ENCODE results near the gene PQBP1. TPM values are rescaled to one million over a fixed set of nuclear protein-coding genes. Genes with fewer than 3 reads are reported as not detected.

PQBP1 gene
- total RNA-seq, 1 donor from 2014 or later: 120 TPM

GRCh38 chrX:48938721-48939425 is 41.1 kb downstream of the PQBP1 start:
- Mint-ChIP-seq H3K27ac (ENCODE audit: unreplicated experiment) (no peak overlapping the region), H3K36me3 (ENCODE audit: unreplicated experiment) (no peaks in the 10 kb centered on the region), H3K27me3 (ENCODE audit: unreplicated experiment) (no peaks in the 10 kb centered on the region), H3K9me3 (ENCODE audit: unreplicated experiment) (no peaks in the 10 kb centered on the region), H3K4me1 (ENCODE audit: low read depth, unreplicated experiment) (peaks cover 11% of the 10 kb centered on the region), H3K4me3 (ENCODE audit: unreplicated experiment) (no peak overlapping the region)
- TF ChIP-seq, protein P1, sequence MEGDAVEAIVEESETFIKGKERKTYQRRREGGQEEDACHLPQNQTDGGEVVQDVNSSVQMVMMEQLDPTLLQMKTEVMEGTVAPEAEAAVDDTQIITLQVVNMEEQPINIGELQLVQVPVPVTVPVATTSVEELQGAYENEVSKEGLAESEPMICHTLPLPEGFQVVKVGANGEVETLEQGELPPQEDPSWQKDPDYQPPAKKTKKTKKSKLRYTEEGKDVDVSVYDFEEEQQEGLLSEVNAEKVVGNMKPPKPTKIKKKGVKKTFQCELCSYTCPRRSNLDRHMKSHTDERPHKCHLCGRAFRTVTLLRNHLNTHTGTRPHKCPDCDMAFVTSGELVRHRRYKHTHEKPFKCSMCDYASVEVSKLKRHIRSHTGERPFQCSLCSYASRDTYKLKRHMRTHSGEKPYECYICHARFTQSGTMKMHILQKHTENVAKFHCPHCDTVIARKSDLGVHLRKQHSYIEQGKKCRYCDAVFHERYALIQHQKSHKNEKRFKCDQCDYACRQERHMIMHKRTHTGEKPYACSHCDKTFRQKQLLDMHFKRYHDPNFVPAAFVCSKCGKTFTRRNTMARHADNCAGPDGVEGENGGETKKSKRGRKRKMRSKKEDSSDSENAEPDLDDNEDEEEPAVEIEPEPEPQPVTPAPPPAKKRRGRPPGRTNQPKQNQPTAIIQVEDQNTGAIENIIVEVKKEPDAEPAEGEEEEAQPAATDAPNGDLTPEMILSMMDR (IDR thresholded peaks at IDR 0.05; ENCODE audit: partially characterized antibody, unreplicated experiment): no peak
- no peak for DNase-seq

- H3K4me3 Mint-ChIP-seq (ENCODE audit: unreplicated experiment): no peak overlapping the region
- H3K9me3 Mint-ChIP-seq (ENCODE audit: unreplicated experiment): no peaks in the 10 kb centered on the region
- peaks cover 11% of the 10 kb centered on the region for H3K4me1 Mint-ChIP-seq (ENCODE audit: low read depth, unreplicated experiment)
- no peak overlapping the region for H3K27ac Mint-ChIP-seq (ENCODE audit: unreplicated experiment)
- H3K27me3 Mint-ChIP-seq (ENCODE audit: unreplicated experiment): no peaks in the 10 kb centered on the region
- TF ChIP-seq, protein P1 (IDR thresholded peaks at IDR 0.05; ENCODE audit: partially characterized antibody, unreplicated experiment): no peak
- no peaks in the 10 kb centered on the region for H3K36me3 Mint-ChIP-seq (ENCODE audit: unreplicated experiment)
- DNase-seq: no peak
Observed at GRCh38 chrX:48939524-48940228, 41.9 kb downstream of the PQBP1 start.

- Mint-ChIP-seq H3K27me3 (ENCODE audit: unreplicated experiment) (no peaks in the 10 kb centered on the region), H3K4me3 (ENCODE audit: unreplicated experiment) (no peak overlapping the region), H3K9me3 (ENCODE audit: unreplicated experiment) (no peaks in the 10 kb centered on the region), H3K36me3 (ENCODE audit: unreplicated experiment) (no peaks in the 10 kb centered on the region), H3K27ac (ENCODE audit: unreplicated experiment) (no peak overlapping the region), H3K4me1 (ENCODE audit: low read depth, unreplicated experiment) (peaks cover 11% of the 10 kb centered on the region)
- TF ChIP-seq, protein P1 (IDR thresholded peaks at IDR 0.05; ENCODE audit: partially characterized antibody, unreplicated experiment): no peak
- no peak for DNase-seq
Observed at GRCh38 chrX:48940404-48940955, 42.8 kb downstream of the PQBP1 start.

DNA sequence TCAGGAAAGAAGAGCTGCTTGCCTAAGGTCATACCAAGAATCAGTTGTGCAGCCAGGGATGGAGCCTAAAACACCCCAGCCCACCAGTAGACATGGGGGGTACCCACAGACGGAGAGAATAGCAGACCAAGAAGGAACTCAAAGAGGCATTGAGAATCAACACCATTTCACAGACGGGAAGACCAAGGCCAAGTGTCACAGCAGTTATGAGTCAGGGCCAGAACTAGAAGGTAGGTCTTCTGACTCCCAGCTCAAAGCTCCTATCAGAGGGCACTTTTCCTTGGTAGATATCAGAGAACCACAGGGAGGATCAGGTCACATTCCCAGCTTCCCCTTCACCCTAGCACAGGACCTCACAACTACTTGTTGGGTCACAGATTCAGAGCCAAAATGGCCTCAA is 45.2 kb downstream of the PQBP1 start:
- peak overlapping the region; percentile 43 for H3K27ac Mint-ChIP-seq (ENCODE audit: unreplicated experiment)
- no peak overlapping the region for H3K4me3 Mint-ChIP-seq (ENCODE audit: unreplicated experiment)
- no peaks in the 10 kb centered on the region for H3K36me3 Mint-ChIP-seq (ENCODE audit: unreplicated experiment)
- no peak for DNase-seq
- no peaks in the 10 kb centered on the region for H3K9me3 Mint-ChIP-seq (ENCODE audit: unreplicated experiment)
- peaks cover 9% of the 10 kb centered on the region for H3K4me1 Mint-ChIP-seq (ENCODE audit: low read depth, unreplicated experiment)
- H3K27me3 Mint-ChIP-seq (ENCODE audit: unreplicated experiment): no peaks in the 10 kb centered on the region
- TF ChIP-seq, protein P1 (IDR thresholded peaks at IDR 0.05; ENCODE audit: partially characterized antibody, unreplicated experiment): no peak

Measured in glutamatergic neuron (in vitro differentiated cells).